Germinal center (tissue), 1 donor: ENCODE data around the gene CHTF8.

Experiments used
- DNase-seq: peaks from one replicate; pipeline ENCODE4 v3.0.0; 2012; ENCODE audit warnings: mixed read lengths, low spot score

The CHTF8 gene

GRCh38 chr16:69112285-69113129, 19.9 kb downstream of the CHTF8 start:
- peak; percentile 75 for DNase-seq

GRCh38 chr16:69111876-69112230, 20.5 kb downstream of the CHTF8 start:
- no peak for DNase-seq

- DNase-seq = no peak
Observed at GRCh38 chr16:69111216-69111875, 21.0 kb downstream of the CHTF8 start.

- no peak for DNase-seq
Observed at GRCh38 chr16:69110406-69110805, 22.0 kb downstream of the CHTF8 start.

- no peak for DNase-seq
Observed at GRCh38 chr16:69109486-69110270, 22.7 kb downstream of the CHTF8 start.

GRCh38 chr16:69108905-69109252, 23.5 kb downstream of the CHTF8 start:
- DNase-seq = no peak

- no peak for DNase-seq
Observed at GRCh38 chr16:69108064-69108904, 24.1 kb downstream of the CHTF8 start.

GRCh38 chr16:69107316-69107962, 24.9 kb downstream of the CHTF8 start:
- DNase-seq = no peak

- DNase-seq = peak; percentile 46
Observed at GRCh38 chr16:69106491-69107315, 25.7 kb downstream of the CHTF8 start.

GRCh38 chr16:69105501-69106361, 26.7 kb downstream of the CHTF8 start, which contains the start of gene HAS3:
Gene HAS3, plus strand, starts transcription at chr16:69105653. Its CDS starts 3,743 bp downstream, at chr16:69109396.
- DNase-seq = peak; percentile 71

GRCh38 chr16:69100071-69100691, 32.2 kb downstream of the CHTF8 start:
- DNase-seq = no peak

- DNase-seq = no peak
Observed at GRCh38 chr16:69095193-69095592, 37.2 kb downstream of the CHTF8 start.

GRCh38 chr16:69094501-69094900, 37.9 kb downstream of the CHTF8 start:
- no peak for DNase-seq

GRCh38 chr16:69093974-69094373, 38.4 kb downstream of the CHTF8 start:
- DNase-seq = no peak

GRCh38 chr16:69089091-69089910, 43.1 kb downstream of the CHTF8 start:
- no peak for DNase-seq

GRCh38 chr16:69088684-69089083, 43.7 kb downstream of the CHTF8 start:
- no peak for DNase-seq

GRCh38 chr16:69087161-69087581, 45.2 kb downstream of the CHTF8 start:
- DNase-seq = no peak
